Measurements from ENCODE around the gene RASEF.

- TF ChIP-seq, protein P1, sequence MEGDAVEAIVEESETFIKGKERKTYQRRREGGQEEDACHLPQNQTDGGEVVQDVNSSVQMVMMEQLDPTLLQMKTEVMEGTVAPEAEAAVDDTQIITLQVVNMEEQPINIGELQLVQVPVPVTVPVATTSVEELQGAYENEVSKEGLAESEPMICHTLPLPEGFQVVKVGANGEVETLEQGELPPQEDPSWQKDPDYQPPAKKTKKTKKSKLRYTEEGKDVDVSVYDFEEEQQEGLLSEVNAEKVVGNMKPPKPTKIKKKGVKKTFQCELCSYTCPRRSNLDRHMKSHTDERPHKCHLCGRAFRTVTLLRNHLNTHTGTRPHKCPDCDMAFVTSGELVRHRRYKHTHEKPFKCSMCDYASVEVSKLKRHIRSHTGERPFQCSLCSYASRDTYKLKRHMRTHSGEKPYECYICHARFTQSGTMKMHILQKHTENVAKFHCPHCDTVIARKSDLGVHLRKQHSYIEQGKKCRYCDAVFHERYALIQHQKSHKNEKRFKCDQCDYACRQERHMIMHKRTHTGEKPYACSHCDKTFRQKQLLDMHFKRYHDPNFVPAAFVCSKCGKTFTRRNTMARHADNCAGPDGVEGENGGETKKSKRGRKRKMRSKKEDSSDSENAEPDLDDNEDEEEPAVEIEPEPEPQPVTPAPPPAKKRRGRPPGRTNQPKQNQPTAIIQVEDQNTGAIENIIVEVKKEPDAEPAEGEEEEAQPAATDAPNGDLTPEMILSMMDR (IDR thresholded peaks at IDR 0.05; ENCODE audit: low read length) = no peak
- TF ChIP-seq EZH2 (IDR thresholded peaks at IDR 0.05; ENCODE audit: borderline replicate concordance, low read length) = no peak
Measured at GRCh38 chr9:83081010-83081409, 18.1 kb upstream of the RASEF start.

Measured in OCI-LY1 (cell line).